Activated CD4-positive, alpha-beta T cell treated with anti-CD3 and anti-CD28 coated beads, Interleukin-2, Interleukin-4, amounts not matched to agents 100 ng/mL and 50 ng/mL, durations not matched to agents 16 hours and 8 hours (primary cell): ENCODE measurements around the gene CDH8.
"Not testable (repeated sequence)": the region's sequence is repeated elsewhere in the genome, so short reads cannot be mapped to it uniquely, and the experiment has no call there.

Source experiments
- DNase-seq: peaks from one replicate; pipeline ENCODE4 v3.0.0-alpha.2; 2020; ENCODE audit warnings: low spot score

Gene CDH8

GRCh38 chr16:61780161-61780560 is 256.1 kb downstream of the CDH8 start:
- DNase-seq: no peak

- no peak for DNase-seq
These were observed 265.9 kb downstream of the CDH8 start for GRCh38 chr16:61770301-61770700.

- DNase-seq: no peak
These were observed 272.2 kb downstream of the CDH8 start for GRCh38 chr16:61763991-61764390.

- no peak for DNase-seq
These were observed 273.2 kb downstream of the CDH8 start for GRCh38 chr16:61763013-61763412.

GRCh38 chr16:61730997-61731396 is 305.2 kb downstream of the CDH8 start:
- DNase-seq: no peak

- no peak for DNase-seq
These were observed 309.5 kb downstream of the CDH8 start for GRCh38 chr16:61726701-61727100.

GRCh38 chr16:61726125-61726524 is 310.1 kb downstream of the CDH8 start:
- no peak for DNase-seq

- DNase-seq: no peak
These were observed 314.7 kb downstream of the CDH8 start for GRCh38 chr16:61721544-61721943.

GRCh38 chr16:61715393-61715792 is 320.8 kb downstream of the CDH8 start:
- DNase-seq: no peak

GRCh38 chr16:61713787-61714186 is 322.5 kb downstream of the CDH8 start:
- DNase-seq: no peak

GRCh38 chr16:61699640-61700039 is 336.6 kb downstream of the CDH8 start:
- DNase-seq: not testable (repeated sequence)

GRCh38 chr16:61684541-61684940 is 351.7 kb downstream of the CDH8 start:
- no peak for DNase-seq

GRCh38 chr16:61681673-61682072 is 354.6 kb downstream of the CDH8 start:
- no peak for DNase-seq

GRCh38 chr16:61681124-61681523 is 355.1 kb downstream of the CDH8 start:
- no peak for DNase-seq

GRCh38 chr16:61678182-61678581 is 358.1 kb downstream of the CDH8 start:
- DNase-seq: no peak

GRCh38 chr16:61677776-61678175 is 358.5 kb downstream of the CDH8 start:
- DNase-seq: no peak

GRCh38 chr16:61676740-61677139 is 359.5 kb downstream of the CDH8 start:
- DNase-seq: no peak

- no peak for DNase-seq
These were observed 365.1 kb downstream of the CDH8 start for GRCh38 chr16:61671161-61671560.

GRCh38 chr16:61665512-61665911 is 370.7 kb downstream of the CDH8 start:
- DNase-seq: no peak

- DNase-seq: no peak
These were observed 376.3 kb downstream of the CDH8 start for GRCh38 chr16:61659936-61660335.

- DNase-seq: no peak
These were observed 381.3 kb downstream of the CDH8 start for GRCh38 chr16:61654962-61655361.

GRCh38 chr16:61653544-61653943 is 382.7 kb downstream of the CDH8 start:
- DNase-seq: no peak

- DNase-seq: no peak
These were observed 390.7 kb downstream of the CDH8 start for GRCh38 chr16:61645561-61645960.

- no peak for DNase-seq
These were observed 391.5 kb downstream of the CDH8 start for GRCh38 chr16:61644736-61645135.

- DNase-seq: no peak
These were observed 418.9 kb downstream of the CDH8 start for GRCh38 chr16:61617219-61617783.
